ENCODE data around the gene RAB11FIP3.

The RAB11FIP3 gene

DNA sequence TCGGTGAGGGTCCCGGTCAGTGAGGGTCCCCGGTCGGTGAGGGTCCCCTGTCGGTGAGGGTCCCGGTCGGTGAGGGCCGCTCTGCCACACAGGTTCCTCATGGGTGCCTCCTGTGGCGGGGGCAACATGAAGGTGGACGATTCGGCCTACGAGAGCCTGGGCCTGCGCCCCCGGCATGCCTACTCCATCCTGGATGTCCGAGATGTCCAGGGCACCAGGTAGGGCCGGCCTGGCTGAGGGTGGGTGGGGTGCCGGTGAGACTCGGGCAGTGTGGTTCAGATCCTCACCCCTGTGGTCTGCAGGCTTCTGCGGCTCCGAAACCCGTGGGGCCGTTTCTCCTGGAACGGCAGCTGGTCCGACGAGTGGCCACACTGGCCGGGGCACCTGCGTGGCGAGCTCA lies 125.8 kb downstream of the RAB11FIP3 start:
- Mint-ChIP-seq H3K36me3 (ENCODE audit: insufficient read depth) (peaks cover 10% of the 10 kb centered on the region), H3K4me3 (no peak overlapping the region), H3K4me1 (no peaks in the 10 kb centered on the region), H3K9me3 (no peaks in the 10 kb centered on the region), H3K27ac (ENCODE audit: low read depth) (no peak overlapping the region), H3K27me3 (no peaks in the 10 kb centered on the region)
- no peak for ATAC-seq (replicated peaks; ENCODE audit: extremely low read depth, poor library complexity, severe bottlenecking)
- DNase-seq (ENCODE audit: low spot score in 2 of 2), result no peak

DNA sequence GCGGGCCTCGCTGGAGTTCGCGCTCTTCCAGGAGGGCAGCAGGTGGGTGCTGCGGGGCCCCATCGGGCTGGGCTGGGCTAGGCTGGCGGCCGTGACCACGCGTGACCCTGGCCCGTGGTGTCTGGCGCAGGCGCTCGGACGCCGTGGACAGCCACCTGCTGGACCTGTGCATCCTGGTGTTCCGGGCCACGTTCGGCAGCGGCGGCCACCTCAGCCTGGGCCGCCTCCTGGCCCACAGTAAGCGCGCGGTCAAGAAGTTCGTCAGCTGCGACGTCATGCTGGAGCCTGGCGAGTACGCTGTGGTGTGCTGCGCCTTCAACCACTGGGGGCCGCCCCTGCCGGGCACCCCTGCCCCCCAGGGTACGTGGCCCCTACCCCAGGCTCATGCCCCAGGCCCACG lies 126.7 kb downstream of the RAB11FIP3 start:
- no peak for DNase-seq (ENCODE audit: low spot score in 2 of 2)
- no peak overlapping the region for H3K27ac Mint-ChIP-seq (ENCODE audit: low read depth)
- H3K36me3 Mint-ChIP-seq (ENCODE audit: insufficient read depth), result peaks cover 10% of the 10 kb centered on the region
- H3K4me3 Mint-ChIP-seq, result no peak overlapping the region
- H3K27me3 Mint-ChIP-seq, result no peaks in the 10 kb centered on the region
- no peak for ATAC-seq (replicated peaks; ENCODE audit: extremely low read depth, poor library complexity, severe bottlenecking)
- no peaks in the 10 kb centered on the region for H3K9me3 Mint-ChIP-seq
- no peaks in the 10 kb centered on the region for H3K4me1 Mint-ChIP-seq

DNA sequence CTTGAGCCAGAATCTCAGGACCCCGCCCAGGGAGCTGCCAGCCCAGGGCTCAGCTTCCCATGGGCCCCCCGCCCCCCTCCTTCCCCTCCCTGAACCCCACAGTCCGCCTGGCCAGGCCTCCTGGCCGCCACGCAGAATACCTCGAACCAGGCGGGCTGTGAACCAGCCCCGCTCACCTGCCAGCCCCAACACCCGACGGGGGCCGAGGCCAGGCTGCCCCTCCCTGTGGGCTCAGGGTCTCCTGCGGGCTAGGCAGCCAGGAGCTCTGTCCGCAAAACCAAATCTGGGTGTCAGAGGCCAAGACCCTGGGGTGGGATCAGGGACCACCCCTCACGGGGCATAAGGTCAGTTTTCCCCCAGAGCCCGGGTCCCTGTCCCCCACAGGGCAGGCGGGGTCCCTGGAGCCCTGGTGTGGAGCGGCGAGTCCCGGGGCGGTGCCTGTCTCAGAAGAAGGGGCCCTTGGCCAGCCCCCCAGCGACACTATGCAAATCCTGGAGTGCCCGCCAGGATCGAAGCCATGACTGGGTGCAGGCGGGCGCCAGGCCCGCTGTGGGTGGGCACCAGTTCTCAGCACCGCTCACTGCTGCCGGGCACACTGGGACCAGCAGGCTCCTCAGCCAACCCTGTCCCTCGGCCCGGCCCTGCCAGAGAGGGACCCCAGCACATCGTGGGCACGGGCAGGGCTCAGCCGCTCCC lies 128.3 kb downstream of the RAB11FIP3 start:
- no peak for ATAC-seq (replicated peaks; ENCODE audit: extremely low read depth, poor library complexity, severe bottlenecking)
- Mint-ChIP-seq H3K27ac (ENCODE audit: low read depth) (no peak overlapping the region), H3K36me3 (ENCODE audit: insufficient read depth) (peaks cover 12% of the 10 kb centered on the region), H3K4me1 (no peaks in the 10 kb centered on the region), H3K27me3 (peaks cover 9% of the 10 kb centered on the region), H3K9me3 (no peaks in the 10 kb centered on the region), H3K4me3 (no peak overlapping the region)
- DNase-seq (ENCODE audit: low spot score in 2 of 2), result no peak

DNA sequence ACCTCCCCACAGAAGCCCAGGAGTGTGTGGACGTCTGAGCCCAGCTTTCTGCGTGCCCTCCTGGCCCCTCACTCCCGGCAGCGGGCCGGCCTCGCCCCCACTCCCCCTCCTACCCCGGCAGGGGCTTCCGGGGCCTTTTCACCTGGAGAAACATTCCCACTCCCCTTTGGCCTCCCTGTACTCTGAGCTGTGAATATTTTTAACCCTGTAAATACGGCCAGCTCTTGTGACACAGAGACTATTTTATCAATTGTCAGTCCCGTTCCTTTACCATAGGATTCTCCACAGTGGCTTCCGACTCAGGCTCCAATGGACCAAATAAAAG lies 128.8 kb downstream of the RAB11FIP3 start:
- ATAC-seq (replicated peaks; ENCODE audit: extremely low read depth, poor library complexity, severe bottlenecking), result no peak
- Mint-ChIP-seq H3K36me3 (ENCODE audit: insufficient read depth) (peaks cover 11% of the 10 kb centered on the region), H3K9me3 (no peaks in the 10 kb centered on the region), H3K27me3 (peaks cover 10% of the 10 kb centered on the region), H3K4me1 (no peaks in the 10 kb centered on the region), H3K4me3 (no peak overlapping the region), H3K27ac (ENCODE audit: low read depth) (no peak overlapping the region)
- no peak for DNase-seq (ENCODE audit: low spot score in 2 of 2)

DNA sequence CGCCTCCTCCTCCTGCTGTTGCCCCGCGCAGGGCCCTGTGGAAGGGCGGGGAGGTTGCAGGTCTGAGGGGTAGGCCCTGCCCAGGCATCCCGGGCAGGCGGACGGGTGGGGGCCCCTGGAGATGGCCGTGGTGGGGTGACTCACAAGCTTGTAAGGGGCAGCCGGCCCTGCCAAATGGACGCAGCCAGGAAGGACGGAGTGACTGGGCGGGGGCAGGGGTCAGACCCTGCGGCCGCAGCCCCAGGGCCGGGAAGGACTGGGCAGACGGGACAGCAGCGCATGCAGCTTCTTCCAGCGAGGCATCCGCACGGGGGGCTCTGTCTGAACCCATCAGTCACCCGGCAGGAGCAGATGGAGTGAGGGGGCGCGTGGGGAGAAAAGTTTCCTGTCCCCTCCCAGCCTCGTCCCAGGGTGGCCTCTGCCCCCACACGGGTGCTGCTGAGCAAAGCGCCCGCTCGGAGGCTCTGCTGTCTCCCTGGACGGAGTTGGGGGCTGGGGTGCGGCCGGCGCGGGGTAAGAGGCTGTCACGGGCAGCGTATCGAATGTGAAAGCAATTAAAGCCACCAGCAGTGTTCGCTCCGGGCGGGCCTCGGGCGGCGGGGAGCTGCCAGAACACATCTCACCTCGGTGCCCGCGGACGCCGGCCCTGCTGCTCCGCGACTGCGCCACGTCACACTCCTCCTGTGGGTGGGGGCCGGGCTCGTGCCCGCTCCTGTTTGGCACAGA lies 129.4 kb downstream of the RAB11FIP3 start:
- no peak for DNase-seq (ENCODE audit: low spot score in 2 of 2)

DNA sequence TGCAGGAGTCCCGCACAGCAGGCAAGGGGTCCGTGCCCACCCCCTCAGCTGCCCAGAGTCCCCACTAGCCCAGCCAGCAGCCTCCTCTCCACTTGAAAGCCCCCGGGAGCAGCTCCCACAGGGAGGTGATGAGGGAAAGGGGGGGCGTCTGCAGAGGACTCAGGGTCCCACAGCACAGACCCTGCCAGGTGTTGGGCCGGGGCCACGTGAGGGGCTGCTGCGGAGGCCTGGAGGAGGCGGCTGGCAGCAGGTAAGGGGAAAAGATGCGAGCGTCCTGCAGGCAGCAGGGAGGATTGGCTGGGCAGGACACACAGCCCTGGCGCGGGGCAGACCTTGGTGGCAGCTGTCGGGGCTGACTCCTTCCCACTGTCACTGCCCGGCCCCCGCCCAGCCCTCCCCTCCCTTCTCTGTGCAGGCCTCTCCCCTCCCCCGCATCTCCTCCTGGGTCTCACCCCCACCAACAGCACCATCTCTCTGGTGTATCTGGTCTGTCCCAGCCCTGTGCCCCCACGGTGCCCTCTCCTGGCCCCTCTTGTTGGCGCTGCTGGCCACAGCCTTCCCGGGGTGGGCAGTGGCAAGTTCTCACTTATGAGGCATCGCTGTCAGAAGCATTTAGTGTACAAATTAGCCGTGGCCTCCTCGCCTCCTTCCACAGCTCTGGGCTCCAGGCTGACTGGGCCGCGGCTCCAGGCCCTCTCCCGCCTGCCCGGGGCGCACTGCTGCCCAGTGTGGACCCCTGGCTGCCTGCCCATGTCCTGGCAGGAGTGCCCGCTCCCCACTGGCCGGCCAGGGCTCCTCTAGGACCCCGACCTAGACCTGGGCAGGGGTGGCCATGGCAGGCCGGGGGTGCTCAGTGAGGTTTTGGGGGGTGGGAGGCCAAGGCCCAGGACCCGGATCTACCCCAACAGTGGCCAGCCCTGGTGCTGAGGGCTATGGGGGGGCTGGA lies 130.4 kb downstream of the RAB11FIP3 start:
- no peaks in the 10 kb centered on the region for H3K4me1 Mint-ChIP-seq
- DNase-seq (ENCODE audit: low spot score in 2 of 2) (no peak), ATAC-seq (replicated peaks; ENCODE audit: extremely low read depth, poor library complexity, severe bottlenecking) (no peak)
- no peak overlapping the region for H3K27ac Mint-ChIP-seq (ENCODE audit: low read depth)
- peaks cover 10% of the 10 kb centered on the region for H3K27me3 Mint-ChIP-seq
- no peaks in the 10 kb centered on the region for H3K9me3 Mint-ChIP-seq
- H3K36me3 Mint-ChIP-seq (ENCODE audit: insufficient read depth), result peaks cover 9% of the 10 kb centered on the region
- H3K4me3 Mint-ChIP-seq, result no peak overlapping the region

More for the DNA sequence above, 129.4 kb downstream of the RAB11FIP3 start:
- peaks cover 10% of the 10 kb centered on the region for H3K27me3 Mint-ChIP-seq
- H3K9me3 Mint-ChIP-seq, result no peaks in the 10 kb centered on the region
- no peak overlapping the region for H3K27ac Mint-ChIP-seq (ENCODE audit: low read depth)
- H3K36me3 Mint-ChIP-seq (ENCODE audit: insufficient read depth), result peaks cover 9% of the 10 kb centered on the region
- no peak for ATAC-seq (replicated peaks; ENCODE audit: extremely low read depth, poor library complexity, severe bottlenecking)
- no peaks in the 10 kb centered on the region for H3K4me1 Mint-ChIP-seq
- H3K4me3 Mint-ChIP-seq, result no peak overlapping the region

DNA sequence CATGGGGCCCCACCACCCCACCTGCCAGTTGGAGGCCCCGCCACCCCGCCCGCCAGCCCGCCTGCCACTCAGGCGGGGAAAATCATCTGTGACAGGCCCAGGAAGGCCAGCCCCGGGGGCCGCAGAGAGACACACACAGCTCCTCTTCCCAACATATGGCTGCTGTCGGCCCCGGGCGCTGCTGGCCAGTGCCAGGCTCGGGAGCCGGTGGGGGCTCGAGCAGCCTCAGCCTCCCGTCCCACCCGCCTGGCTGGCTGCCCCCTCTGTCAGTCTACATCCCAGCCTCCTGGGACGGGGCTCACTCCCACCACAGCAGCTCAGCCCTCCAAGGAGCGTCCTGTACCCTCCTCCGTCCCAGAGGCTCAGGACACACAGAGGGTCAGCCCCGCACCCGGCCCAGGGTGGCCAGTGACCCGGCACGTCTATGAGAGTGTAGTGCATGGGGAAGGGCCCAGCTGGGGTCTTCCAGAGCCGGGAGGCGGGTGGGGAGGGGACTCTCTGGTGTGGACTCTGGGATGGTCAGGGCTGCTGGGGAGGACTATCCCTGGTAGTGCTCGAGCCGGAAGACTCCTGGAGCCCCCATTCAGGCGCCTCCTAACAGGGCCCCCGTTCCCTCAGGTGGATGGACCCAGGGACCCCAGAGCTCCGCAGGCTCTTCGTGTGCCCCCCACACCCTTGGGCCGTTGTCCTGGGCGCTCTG lies 131.2 kb downstream of the RAB11FIP3 start:
- Mint-ChIP-seq H3K9me3 (no peaks in the 10 kb centered on the region), H3K4me1 (no peaks in the 10 kb centered on the region), H3K36me3 (ENCODE audit: insufficient read depth) (peaks cover 7% of the 10 kb centered on the region), H3K27me3 (peaks cover 10% of the 10 kb centered on the region), H3K27ac (ENCODE audit: low read depth) (no peak overlapping the region), H3K4me3 (no peak overlapping the region)
- ATAC-seq (replicated peaks; ENCODE audit: extremely low read depth, poor library complexity, severe bottlenecking), result no peak
- DNase-seq (ENCODE audit: low spot score in 2 of 2), result no peak

DNA sequence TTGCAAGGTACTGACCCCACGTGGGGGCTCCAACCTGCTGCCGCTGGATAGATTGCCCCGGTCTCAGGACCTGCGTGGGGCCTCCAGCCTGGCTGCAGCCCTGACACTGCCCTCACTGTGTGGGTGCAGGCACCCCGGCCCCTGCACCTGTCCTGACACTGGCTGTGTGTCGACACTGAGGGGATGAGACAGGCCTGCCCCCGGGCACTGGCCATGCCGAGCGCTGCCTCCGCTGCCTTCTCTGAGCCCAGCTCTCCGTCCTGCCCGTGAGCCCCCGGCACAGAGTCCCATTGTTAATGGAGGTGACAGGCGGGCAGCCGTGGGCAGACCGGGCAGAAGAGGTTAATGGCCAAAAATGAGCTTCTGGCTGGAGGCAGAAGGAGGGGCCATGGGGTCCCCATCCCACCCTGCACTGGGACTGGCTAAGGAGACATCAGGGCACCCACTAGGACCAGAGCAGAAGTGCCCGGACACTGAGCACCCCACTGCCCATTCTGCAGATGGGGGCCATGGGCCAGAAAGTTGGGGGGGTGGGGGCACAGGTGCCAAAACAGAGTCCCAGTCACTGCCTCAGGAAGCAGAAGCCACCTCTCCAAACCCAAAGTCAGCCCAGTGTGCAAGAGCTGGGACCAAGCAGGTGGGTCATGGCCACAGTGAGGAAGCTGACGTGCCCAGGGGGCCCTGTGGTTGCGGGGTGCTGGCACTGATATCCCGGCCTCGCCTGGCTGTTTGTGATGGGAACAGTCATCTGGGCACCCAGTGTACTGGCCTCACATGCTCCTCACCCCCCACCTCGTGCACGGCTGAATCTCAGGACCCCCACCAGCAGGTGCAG lies 132.2 kb downstream of the RAB11FIP3 start:
- no peak overlapping the region for H3K27ac Mint-ChIP-seq (ENCODE audit: low read depth)
- DNase-seq (ENCODE audit: low spot score in 2 of 2), result no peak
- H3K36me3 Mint-ChIP-seq (ENCODE audit: insufficient read depth), result peaks cover 7% of the 10 kb centered on the region
- ATAC-seq (replicated peaks; ENCODE audit: extremely low read depth, poor library complexity, severe bottlenecking), result no peak
- no peaks in the 10 kb centered on the region for H3K9me3 Mint-ChIP-seq
- no peaks in the 10 kb centered on the region for H3K4me1 Mint-ChIP-seq
- no peak overlapping the region for H3K4me3 Mint-ChIP-seq
- peaks cover 10% of the 10 kb centered on the region for H3K27me3 Mint-ChIP-seq

DNA sequence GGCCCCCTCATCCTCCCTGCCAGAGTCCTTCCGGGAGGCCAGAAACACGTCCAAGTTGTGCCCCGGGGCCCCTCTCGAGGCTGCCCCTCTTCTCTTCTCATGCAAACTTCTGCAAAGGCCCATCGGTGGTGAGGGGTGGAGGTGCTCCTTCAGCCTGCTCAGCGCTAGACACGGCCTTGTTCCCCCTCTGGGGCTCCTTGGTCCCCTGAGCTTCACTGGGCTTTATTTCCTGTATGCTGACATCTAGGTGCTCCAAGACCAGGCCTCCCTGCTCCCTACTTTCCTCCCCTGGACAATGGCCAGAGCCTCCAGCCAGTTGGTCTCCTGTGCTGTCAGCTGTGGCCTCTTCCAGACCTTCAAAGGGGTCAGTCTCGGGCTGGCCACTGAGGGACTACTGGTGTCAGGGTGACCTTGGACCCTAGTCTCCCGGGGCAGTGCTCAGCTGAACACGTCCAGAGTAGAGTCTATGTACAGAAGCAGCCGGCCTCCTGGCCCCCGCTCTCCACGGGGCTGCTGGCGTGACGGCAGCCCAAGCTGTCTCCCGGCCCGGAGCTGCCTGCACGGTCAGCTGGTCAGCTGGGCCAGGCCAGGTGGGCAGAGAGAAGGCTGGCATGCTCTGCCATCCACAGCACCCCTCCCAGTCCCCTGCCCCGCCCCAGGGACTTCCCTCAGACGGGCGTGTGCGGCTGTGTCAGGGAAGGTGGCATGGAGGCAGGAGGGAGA lies 133.0 kb downstream of the RAB11FIP3 start:
- no peak overlapping the region for H3K27ac Mint-ChIP-seq (ENCODE audit: low read depth)
- ATAC-seq (replicated peaks; ENCODE audit: extremely low read depth, poor library complexity, severe bottlenecking), result no peak
- DNase-seq (ENCODE audit: low spot score in 2 of 2), result no peak
- peaks cover 10% of the 10 kb centered on the region for H3K27me3 Mint-ChIP-seq
- no peaks in the 10 kb centered on the region for H3K9me3 Mint-ChIP-seq
- peaks cover 7% of the 10 kb centered on the region for H3K36me3 Mint-ChIP-seq (ENCODE audit: insufficient read depth)
- no peaks in the 10 kb centered on the region for H3K4me1 Mint-ChIP-seq
- H3K4me3 Mint-ChIP-seq, result no peak overlapping the region

DNA sequence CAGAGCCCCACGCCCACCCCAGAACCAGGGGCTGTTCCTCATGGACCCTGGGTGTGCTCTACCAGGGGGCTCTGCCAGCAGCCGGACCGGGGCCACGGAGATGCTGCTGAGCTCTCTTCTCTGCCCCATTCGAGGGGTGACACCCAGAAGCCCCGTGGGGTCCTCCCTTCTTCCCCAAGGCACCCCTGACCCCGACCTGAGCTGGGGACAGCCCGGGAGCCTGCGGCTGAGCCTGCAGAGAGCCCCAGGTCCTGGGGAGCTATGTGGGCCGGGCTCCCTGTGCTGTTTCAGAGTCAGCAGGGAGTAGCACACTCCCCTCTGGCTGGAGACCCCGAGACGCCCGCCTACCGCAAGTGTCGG lies 133.6 kb downstream of the RAB11FIP3 start:
- no peak overlapping the region for H3K27ac Mint-ChIP-seq (ENCODE audit: low read depth)
- H3K27me3 Mint-ChIP-seq, result peaks cover 10% of the 10 kb centered on the region
- H3K9me3 Mint-ChIP-seq, result no peaks in the 10 kb centered on the region
- ATAC-seq (replicated peaks; ENCODE audit: extremely low read depth, poor library complexity, severe bottlenecking) (no peak), DNase-seq (ENCODE audit: low spot score in 2 of 2) (no peak)
- H3K4me3 Mint-ChIP-seq, result no peak overlapping the region
- H3K4me1 Mint-ChIP-seq, result no peaks in the 10 kb centered on the region
- H3K36me3 Mint-ChIP-seq (ENCODE audit: insufficient read depth), result peaks cover 6% of the 10 kb centered on the region

DNA sequence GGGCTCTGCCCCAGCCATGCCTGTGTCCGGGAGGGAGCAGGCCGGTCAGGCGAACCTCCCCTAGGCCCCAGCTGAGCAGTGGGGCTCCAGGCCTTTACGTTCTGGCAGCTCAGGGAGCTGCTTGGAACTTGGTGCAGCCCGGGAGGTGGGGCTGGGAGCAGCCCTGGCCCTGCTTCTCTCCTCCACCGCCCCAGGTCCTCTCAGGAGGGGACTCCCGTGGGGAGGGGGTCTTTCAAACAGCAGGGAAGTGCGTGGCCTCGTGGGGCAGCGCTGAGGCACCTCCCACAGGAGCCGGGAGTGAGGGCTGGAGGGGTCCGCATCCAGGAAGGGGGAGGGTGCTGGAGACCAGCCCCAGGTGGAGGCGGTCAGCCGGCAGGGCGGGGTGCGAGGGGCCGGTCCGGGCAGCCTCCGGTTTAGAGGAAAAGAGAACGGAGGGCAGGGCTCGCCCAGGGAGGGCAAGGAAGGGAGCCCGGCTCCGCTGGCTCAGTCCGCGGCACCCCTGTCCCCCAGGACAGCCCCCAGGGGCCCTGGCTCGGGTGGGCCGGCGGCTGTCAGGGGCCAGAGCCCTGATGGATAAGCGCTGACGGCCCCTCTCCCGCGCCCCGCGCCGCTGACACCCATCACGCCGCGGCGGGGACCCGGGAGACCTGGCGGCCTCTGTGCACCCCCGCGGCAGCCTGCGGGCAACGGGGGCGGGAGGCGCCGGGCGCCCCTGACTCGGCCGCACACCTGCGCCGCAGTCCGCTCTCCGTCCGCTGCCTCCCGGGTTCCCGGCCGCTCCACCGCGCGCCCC lies 134.2 kb downstream of the RAB11FIP3 start:
- Mint-ChIP-seq H3K4me3 (no peak overlapping the region), H3K9me3 (no peaks in the 10 kb centered on the region), H3K36me3 (ENCODE audit: insufficient read depth) (peaks cover 6% of the 10 kb centered on the region), H3K4me1 (no peaks in the 10 kb centered on the region), H3K27ac (ENCODE audit: low read depth) (no peak overlapping the region), H3K27me3 (peaks cover 10% of the 10 kb centered on the region)
- no peak for ATAC-seq (replicated peaks; ENCODE audit: extremely low read depth, poor library complexity, severe bottlenecking)
- no peak for DNase-seq (ENCODE audit: low spot score in 2 of 2)
